IMR-90 (cell line): ENCODE data around the gene FCHO1. TPM values are rescaled to one million over a fixed set of nuclear protein-coding genes. Genes with fewer than 3 reads are reported as not detected.

Experiments
- ATAC-seq: fragments of 200-7000 bp; cut with Tn5 transposase; 2 replicates; pipeline ENCODE4 v1.9.1; 2020; ENCODE audit warnings: low read depth, mild to moderate bottlenecking, moderate library complexity
- BruUV-seq: library from RNA; stranded (reverse); fragments of 400-500 nt; replicated peaks from 2 replicates; lab custom pipeline; 2021; lab: Mats Ljungman, UMichigan
- CTCF ChIA-PET: fragments of 300-600 bp; formaldehyde crosslinking; extraction: SDS; loops from one replicate; lab custom pipeline; 2021; ENCODE audit warnings: antibody characterized with exemption; lab: Yijun Ruan, JAX
- POLR2A ChIA-PET: fragments of 300-600 bp; sonication (Branson Sonifier 250); formaldehyde crosslinking; loops from one replicate; lab custom pipeline; 2022; ENCODE audit warnings: antibody characterized with exemption; ENCODE audit not compliant: unreplicated experiment; lab: Charles Lee
- DNase-seq: peaks from one replicate; pipeline ENCODE4 v3.0.0; 2013
- H2AFZ ChIP-seq: replicated peaks from 2 replicates; pipeline ENCODE3; 2013; ENCODE audit warnings: low read length, mild to moderate bottlenecking; ENCODE audit not compliant: poor library complexity
- H2AK5ac ChIP-seq: 2 replicates; pipeline ENCODE4 v1.6.1; 2013; ENCODE audit warnings: low read depth, low read length, inconsistent platforms
- H2AK9ac ChIP-seq: replicated peaks from 2 replicates; pipeline ENCODE3; 2013; ENCODE audit warnings: mild to moderate bottlenecking, low read depth, low read length, moderate library complexity; ENCODE audit not compliant: poor library complexity
- H2BK120ac ChIP-seq: 2 replicates; pipeline ENCODE4 v1.6.1; 2013; ENCODE audit warnings: low read depth, low read length, inconsistent platforms
- H2BK15ac ChIP-seq: 3 replicates; pipeline ENCODE4 v1.6.1; 2013; ENCODE audit warnings: low read depth, low read length, inconsistent platforms
- H2BK20ac ChIP-seq: 2 replicates; pipeline ENCODE4 v1.6.1; 2013; ENCODE audit warnings: low read depth, mild to moderate bottlenecking, inconsistent platforms, low read length, moderate library complexity
- H2BK5ac ChIP-seq: 2 replicates; pipeline ENCODE4 v1.6.1; 2013; ENCODE audit warnings: mild to moderate bottlenecking, low read depth, low read length, inconsistent platforms; ENCODE audit not compliant: poor library complexity, severe bottlenecking
- H3K14ac ChIP-seq: replicated peaks from 2 replicates; pipeline ENCODE4 v1.6.1; 2013; ENCODE audit warnings: low read depth, low read length, inconsistent platforms
- H3K18ac ChIP-seq: 2 replicates; pipeline ENCODE4 v1.6.1; 2013; ENCODE audit warnings: low read depth, low read length, control low read depth
- H3K23ac ChIP-seq: 2 replicates; pipeline ENCODE4 v1.6.1; 2013; ENCODE audit warnings: low read depth, low read length, inconsistent platforms
- H3K27ac ChIP-seq: 2 replicates; pipeline ENCODE4 v1.5.1; 2013; ENCODE audit warnings: mild to moderate bottlenecking, control low read depth, low read length; ENCODE audit not compliant: insufficient read depth
- H3K27me3 ChIP-seq: 2 replicates; pipeline ENCODE4 v1.6.1; 2013; ENCODE audit warnings: low read length; ENCODE audit not compliant: control insufficient read depth, insufficient read depth
- H3K36me3 ChIP-seq: 2 replicates; pipeline ENCODE4 v1.6.1; 2013; ENCODE audit warnings: low read length, mixed read lengths; ENCODE audit not compliant: control insufficient read depth, insufficient read depth
- H3K4ac ChIP-seq: 2 replicates; pipeline ENCODE4 v1.6.1; 2013; ENCODE audit warnings: low read depth, low read length, inconsistent platforms
- H3K4me1 ChIP-seq: 2 replicates; pipeline ENCODE4 v1.6.1; 2013; ENCODE audit warnings: low read length, mixed read lengths; ENCODE audit not compliant: control insufficient read depth, insufficient read depth
- H3K4me2 ChIP-seq: 2 replicates; pipeline ENCODE4 v1.6.1; 2013; ENCODE audit warnings: low read depth, mild to moderate bottlenecking, control low read depth, low read length, moderate library complexity
- H3K4me3 ChIP-seq: 2 replicates; pipeline ENCODE4 v1.5.1; 2013; ENCODE audit warnings: low read depth, mild to moderate bottlenecking, control low read depth, low read length, moderate library complexity; ENCODE audit not compliant: insufficient read depth
- H3K56ac ChIP-seq: 2 replicates; pipeline ENCODE4 v1.6.1; 2013; ENCODE audit warnings: low read length, inconsistent platforms; ENCODE audit not compliant: insufficient read depth; ENCODE audit errors: extremely low read depth
- H3K79me1 ChIP-seq, 2 experiments: 2 replicates each; pipeline ENCODE4 v1.6.1; 2013; ENCODE audit warnings: low read length in 2 of 2, inconsistent platforms in 1 of 2, low read depth in 1 of 2
- H3K9ac ChIP-seq: 2 replicates; pipeline ENCODE4 v1.6.1; 2013; ENCODE audit warnings: low read depth, low read length, control low read depth
- H3K9me1 ChIP-seq: 2 replicates; pipeline ENCODE4 v1.6.1; 2013; ENCODE audit warnings: low read length, inconsistent platforms; ENCODE audit not compliant: insufficient read depth
- H3K9me3 ChIP-seq: 2 replicates; pipeline ENCODE4 v1.6.1; 2013; ENCODE audit warnings: low read length; ENCODE audit not compliant: control insufficient read depth, insufficient read depth
- H4K20me1 ChIP-seq: 2 replicates; pipeline ENCODE4 v1.6.1; 2013; ENCODE audit warnings: low read length, inconsistent platforms; ENCODE audit not compliant: insufficient read depth
- H4K5ac ChIP-seq: 2 replicates; pipeline ENCODE4 v1.6.1; 2013; ENCODE audit warnings: mild to moderate bottlenecking, low read depth, low read length, control low read depth
- H4K8ac ChIP-seq, 2 experiments: 2 replicates each; pipeline ENCODE4 v1.6.1; 2013; ENCODE audit warnings: low read depth in 2 of 2, low read length in 2 of 2, control low read depth in 1 of 2, inconsistent platforms in 1 of 2
- H4K91ac ChIP-seq: 2 replicates; pipeline ENCODE4 v1.6.1; 2013; ENCODE audit warnings: low read depth, low read length, inconsistent platforms; ENCODE audit not compliant: insufficient read depth
- BHLHE40 ChIP-seq: fragments of 150-350 bp; IDR thresholded peaks from 2 replicates; pipeline ENCODE4 v1.6.1; 2016; ENCODE audit warnings: mild to moderate bottlenecking, low read depth, low read length
- CEBPB ChIP-seq: IDR thresholded peaks from 2 replicates; pipeline ENCODE4 v1.6.1; 2012; ENCODE audit warnings: low read depth, low read length, improper control_type of control experiment
- CHD1 ChIP-seq: IDR thresholded peaks from 2 replicates; pipeline ENCODE4 v1.6.1; 2012; ENCODE audit warnings: low read depth, low read length, improper control_type of control experiment
- FOS ChIP-seq: fragments of 150-350 bp; IDR thresholded peaks from 2 replicates; pipeline ENCODE4 v1.6.1; 2016; ENCODE audit warnings: low read depth, low read length
- MAFK ChIP-seq: IDR thresholded peaks from 2 replicates; pipeline ENCODE4 v1.6.1; 2012; ENCODE audit warnings: low read depth, low read length, improper control_type of control experiment
- MAZ ChIP-seq: IDR thresholded peaks from 2 replicates; pipeline ENCODE4 v1.6.1; 2012; ENCODE audit warnings: low read depth, mild to moderate bottlenecking, low read length, improper control_type of control experiment, moderate library complexity, borderline replicate concordance
- MXI1 ChIP-seq: IDR thresholded peaks from 2 replicates; pipeline ENCODE4 v1.6.1; 2012; ENCODE audit warnings: low read depth, mild to moderate bottlenecking, low read length, moderate library complexity, borderline replicate concordance
- NFE2L2 ChIP-seq: fragments of 150-350 bp; IDR thresholded peaks from 2 replicates; pipeline ENCODE4 v1.6.1; 2016; ENCODE audit warnings: low read depth, mild to moderate bottlenecking, low read length
- RAD21 ChIP-seq: IDR thresholded peaks from 2 replicates; pipeline ENCODE4 v1.6.1; 2012; ENCODE audit warnings: low read length, improper control_type of control experiment
- RCOR1 ChIP-seq: IDR thresholded peaks from 2 replicates; pipeline ENCODE4 v1.6.1; 2012; ENCODE audit warnings: mild to moderate bottlenecking, low read length, improper control_type of control experiment; ENCODE audit not compliant: insufficient replicate concordance
- RFX5 ChIP-seq: IDR thresholded peaks from 2 replicates; pipeline ENCODE4 v1.8.0; 2012; ENCODE audit warnings: low read depth, mild to moderate bottlenecking, low read length, moderate library complexity
- SMC3 ChIP-seq: fragments of 150-350 bp; IDR thresholded peaks from 2 replicates; pipeline ENCODE4 v1.6.1; 2016; ENCODE audit warnings: low read depth, mild to moderate bottlenecking, antibody characterized with exemption, low read length, moderate library complexity
- WGBS, 2 experiments: methylation state at CpG; one replicate each; pipeline versions ENCODE4 v1.1.5 to v1.1.7; 2013; ENCODE audit warnings: missing lambda C conversion rate in 2 of 2; ENCODE audit not compliant: insufficient read length in 1 of 2; ENCODE audit errors: extremely low coverage in 2 of 2; 5-methylcytosine and 5-hydroxymethylcytosine counted together
- dilution Hi-C: fragments of 300-500 bp; cut with HindIII; formaldehyde crosslinking; loops from one replicate; pipeline ENCODE4 v1.14.3; 2018; ENCODE audit warnings: low sequenced_read_pairs; ENCODE audit not compliant: unreplicated experiment
- in situ Hi-C: fragments of 300-500 bp; cut with MboI; formaldehyde crosslinking; loops from 3 replicates; pipeline ENCODE4 v1.14.3; 2019; ENCODE audit warnings: low sequenced_read_pairs, inconsistent platforms, mixed read lengths
- intact Hi-C: fragments of 100-400 bp; cut with micrococcal nuclease; formaldehyde crosslinking; loops from 2 replicates; pipeline ENCODE4 v1.10.0; 2022
- polyA plus RNA-seq, 3 experiments: library from polyadenylated mRNA; depleted of rRNA; stranded (reverse); fragments of >200 nt; gene quantifications; 2 replicates each; pipeline ENCODE4 v1.2.3, GENCODE V29; 2012; ENCODE audit warnings: low replicate concordance in 1 of 3
- total RNA-seq: library from RNA; depleted of rRNA; stranded (reverse); fragments of >200 nt; gene quantifications from 2 replicates; pipeline ENCODE4 v1.2.3, GENCODE V29; 2012
- TF ChIP-seq, protein P1 (sequence below): fragments of 150-350 bp; IDR thresholded peaks from 2 replicates; pipeline ENCODE4 v1.6.1; 2016; ENCODE audit warnings: low read depth, mild to moderate bottlenecking, low read length, moderate library complexity, borderline replicate concordance
- TF ChIP-seq, protein P2 (sequence below): conservative IDR thresholded peaks from 2 replicates; pipeline ENCODE4 v1.5.1; 2012; ENCODE audit warnings: mild to moderate bottlenecking, low read depth, low read length, improper control_type of control experiment
- TF ChIP-seq, protein P3 (sequence below): fragments of 150-350 bp; IDR thresholded peaks from 2 replicates; pipeline ENCODE4 v1.6.1; 2017; ENCODE audit warnings: mild to moderate bottlenecking, antibody characterized with exemption, low read length, low read depth

FCHO1 gene
- total and polyA plus RNA-seq, 2 of the 4 experiments (the other 2 are of a cell fraction): 0.18 to 1.0 TPM

DNA sequence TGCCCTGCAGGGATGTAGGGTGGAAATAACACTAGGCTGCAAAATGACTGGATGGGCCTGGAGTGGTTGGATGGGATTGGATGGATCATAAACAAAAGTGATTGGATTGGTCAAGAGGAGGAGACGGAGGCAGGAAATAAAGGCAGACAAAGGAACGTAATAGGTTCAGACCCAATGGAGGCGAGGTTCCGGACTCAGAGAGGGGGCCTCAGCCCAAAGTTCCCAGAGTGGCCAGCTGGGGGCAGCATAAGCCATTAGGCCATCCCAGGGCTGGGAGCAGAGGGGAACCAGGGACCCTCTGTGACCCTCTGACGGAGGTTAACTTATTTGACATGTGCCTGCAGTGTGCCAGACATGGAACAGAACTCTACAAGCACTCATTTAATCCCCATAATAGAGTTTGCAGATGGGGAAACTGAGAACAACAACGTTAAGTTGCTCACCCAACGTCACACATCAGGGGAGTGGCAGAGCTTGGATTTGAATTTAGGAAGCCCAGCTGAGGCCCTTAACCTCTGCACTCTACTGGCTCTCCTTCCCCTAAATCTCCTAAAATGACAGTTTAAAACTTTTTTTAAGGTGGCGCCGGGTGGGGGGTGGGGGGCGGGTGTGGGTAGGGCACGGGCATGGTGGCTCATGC is 47.3 kb upstream of the FCHO1 start:
- WGBS, 2 experiments: 69% methylated on average over 4 of the region's 11 CpGs; no CpG with 5 or more reads in 1 of the 2 experiments
- Histone ChIP-seq H4K5ac (no peak overlapping the region), H3K4me3 (no peak overlapping the region), H4K91ac (no peak overlapping the region), H3K14ac (no peak overlapping the region), H2BK120ac (no peak overlapping the region), H3K4me1 (no peaks in the 10 kb centered on the region), H3K23ac (no peak overlapping the region), H3K79me1 (no peaks in the 10 kb centered on the region), H3K27ac (no peak overlapping the region), H3K9me1 (no peaks in the 10 kb centered on the region), H3K4ac (no peak overlapping the region), H2BK15ac (no peak overlapping the region), H2BK20ac (no peak overlapping the region), H3K56ac (no peak overlapping the region), H3K9me3 (no peaks in the 10 kb centered on the region), H3K27me3 (peaks cover 5% of the 10 kb centered on the region; the same call in 1 of the 2 replicates), H4K20me1 (no peaks in the 10 kb centered on the region), H2BK5ac (no peak overlapping the region), H2AFZ (no peak overlapping the region), H2AK9ac (no peak overlapping the region), H3K4me2 (no peak overlapping the region), H4K8ac (no peak overlapping the region), H3K18ac (no peak overlapping the region), H3K36me3 (no peaks in the 10 kb centered on the region), H2AK5ac (no peak overlapping the region), H3K9ac (no peak overlapping the region)
- in situ Hi-C loops (loop anchor here (10.0 kb wide), 1 partner anchor 151 kb away; the partner anchor contains the start of gene RPL18A), intact Hi-C loops (loop anchor here (1.0 to 5.0 kb wide), 3 partner anchors 62 to 153 kb away; partner anchors contain the start of gene RPL18A), dilution Hi-C loops (no loop called here)
- ATAC-seq (peak; percentile 67), DNase-seq (peak; percentile 31)
- POLR2A ChIA-PET: no interaction called here
- no TSS peak for BruUV-seq
- CTCF ChIA-PET: interaction anchor here (0.7 to 1.3 kb wide), 2 partner anchors 11 to 63 kb away, joined by 3 to 7 read pairs; no protein-coding TSS in a partner anchor
- no peak for TF ChIP-seq MAFK
- TF ChIP-seq MXI1: no peak
- TF ChIP-seq RFX5: no peak
- no peak for TF ChIP-seq MAZ
- TF ChIP-seq RCOR1: no peak
- TF ChIP-seq NFE2L2: no peak
- peak; percentile 45; the same call in 1 of the 2 replicates for TF ChIP-seq RAD21
- TF ChIP-seq, protein P1, sequence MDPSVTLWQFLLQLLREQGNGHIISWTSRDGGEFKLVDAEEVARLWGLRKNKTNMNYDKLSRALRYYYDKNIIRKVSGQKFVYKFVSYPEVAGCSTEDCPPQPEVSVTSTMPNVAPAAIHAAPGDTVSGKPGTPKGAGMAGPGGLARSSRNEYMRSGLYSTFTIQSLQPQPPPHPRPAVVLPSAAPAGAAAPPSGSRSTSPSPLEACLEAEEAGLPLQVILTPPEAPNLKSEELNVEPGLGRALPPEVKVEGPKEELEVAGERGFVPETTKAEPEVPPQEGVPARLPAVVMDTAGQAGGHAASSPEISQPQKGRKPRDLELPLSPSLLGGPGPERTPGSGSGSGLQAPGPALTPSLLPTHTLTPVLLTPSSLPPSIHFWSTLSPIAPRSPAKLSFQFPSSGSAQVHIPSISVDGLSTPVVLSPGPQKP: no peak
- TF ChIP-seq BHLHE40: no peak
- TF ChIP-seq, protein P2, sequence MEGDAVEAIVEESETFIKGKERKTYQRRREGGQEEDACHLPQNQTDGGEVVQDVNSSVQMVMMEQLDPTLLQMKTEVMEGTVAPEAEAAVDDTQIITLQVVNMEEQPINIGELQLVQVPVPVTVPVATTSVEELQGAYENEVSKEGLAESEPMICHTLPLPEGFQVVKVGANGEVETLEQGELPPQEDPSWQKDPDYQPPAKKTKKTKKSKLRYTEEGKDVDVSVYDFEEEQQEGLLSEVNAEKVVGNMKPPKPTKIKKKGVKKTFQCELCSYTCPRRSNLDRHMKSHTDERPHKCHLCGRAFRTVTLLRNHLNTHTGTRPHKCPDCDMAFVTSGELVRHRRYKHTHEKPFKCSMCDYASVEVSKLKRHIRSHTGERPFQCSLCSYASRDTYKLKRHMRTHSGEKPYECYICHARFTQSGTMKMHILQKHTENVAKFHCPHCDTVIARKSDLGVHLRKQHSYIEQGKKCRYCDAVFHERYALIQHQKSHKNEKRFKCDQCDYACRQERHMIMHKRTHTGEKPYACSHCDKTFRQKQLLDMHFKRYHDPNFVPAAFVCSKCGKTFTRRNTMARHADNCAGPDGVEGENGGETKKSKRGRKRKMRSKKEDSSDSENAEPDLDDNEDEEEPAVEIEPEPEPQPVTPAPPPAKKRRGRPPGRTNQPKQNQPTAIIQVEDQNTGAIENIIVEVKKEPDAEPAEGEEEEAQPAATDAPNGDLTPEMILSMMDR: peak; percentile 54
- TF ChIP-seq CHD1: no peak
- TF ChIP-seq CEBPB: no peak
- no peak for TF ChIP-seq FOS
- TF ChIP-seq, protein P3, sequence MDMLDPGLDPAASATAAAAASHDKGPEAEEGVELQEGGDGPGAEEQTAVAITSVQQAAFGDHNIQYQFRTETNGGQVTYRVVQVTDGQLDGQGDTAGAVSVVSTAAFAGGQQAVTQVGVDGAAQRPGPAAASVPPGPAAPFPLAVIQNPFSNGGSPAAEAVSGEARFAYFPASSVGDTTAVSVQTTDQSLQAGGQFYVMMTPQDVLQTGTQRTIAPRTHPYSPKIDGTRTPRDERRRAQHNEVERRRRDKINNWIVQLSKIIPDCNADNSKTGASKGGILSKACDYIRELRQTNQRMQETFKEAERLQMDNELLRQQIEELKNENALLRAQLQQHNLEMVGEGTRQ: no peak
- TF ChIP-seq SMC3: peak; percentile 39
